ENCODE measurements around the gene DTNB.

- TF ChIP-seq CTCF (IDR thresholded peaks at IDR 0.05; ENCODE audit: low read depth, low read length), result no peak
- no peak for TF ChIP-seq EZH2phosphoT487 (IDR thresholded peaks at IDR 0.05; ENCODE audit: low read depth)
These were observed 54.2 kb downstream of the DTNB start for GRCh38 chr2:25619185-25619584.
